B cell (primary cell): ENCODE results near the gene PFN1. TPM values are rescaled to one million over a fixed set of nuclear protein-coding genes. Genes with fewer than 3 reads are reported as not detected.
"Not testable (repeated sequence)": the region's sequence is repeated elsewhere in the genome, so short reads cannot be mapped to it uniquely, and the experiment has no call there.

ENCODE experiments used
- ATAC-seq: fragments of 200-7000 bp; cut with Tn5 transposase; one replicate; pipeline ENCODE4 v1.10.0; 2021; ENCODE audit warnings: low read depth, mild to moderate bottlenecking, moderate number of reproducible peaks, moderate library complexity
- CTCF ChIA-PET: fragments of 350-600 bp; sonication (Branson Sonifier 250); formaldehyde crosslinking; loops from one replicate; lab custom pipeline; 2021; ENCODE audit warnings: antibody characterized with exemption, inconsistent platforms; lab: Charles Lee
- POLR2A ChIA-PET: fragments of 350-600 bp; sonication (Branson Sonifier 250); formaldehyde crosslinking; loops from one replicate; lab custom pipeline; 2021; ENCODE audit warnings: antibody characterized with exemption; lab: Charles Lee
- DNase-seq: peaks from one replicate; pipeline ENCODE4 v3.0.0; 2013
- H2AFZ ChIP-seq: 2 replicates; pipeline ENCODE4 v1.6.1; 2012; ENCODE audit warnings: mild to moderate bottlenecking, low read depth, low read length; ENCODE audit not compliant: insufficient read depth, poor library complexity, severe bottlenecking
- H3K27ac ChIP-seq, 2 donors: 1 replicate in 1 of 2; 2 replicates in 1 of 2; pipeline ENCODE4 v1.5.1; 2012 to 2013; ENCODE audit warnings: low read length in 2 of 2, mild to moderate bottlenecking in 2 of 2, moderate library complexity in 1 of 2
- H3K27me3 ChIP-seq, 4 experiments: fragments of 200-600 bp in 1 of 4; sonication (generic) in 1 of 4; replicated peaks in 1 of 4; 1 replicate in 2 of 4; 2 replicates in 2 of 4; pipeline versions ENCODE4 v1.6.1 to v1.7.0; 2013 to 2016; ENCODE audit warnings: low read length in 3 of 4, mild to moderate bottlenecking in 2 of 4, mixed read lengths in 1 of 4, moderate library complexity in 1 of 4; ENCODE audit not compliant: insufficient read depth in 4 of 4, control insufficient read depth in 3 of 4; ENCODE audit errors: control extremely low read depth in 1 of 4
- H3K36me3 ChIP-seq, 2 experiments: replicated peaks in 1 of 2; 1 replicate in 1 of 2; 2 replicates in 1 of 2; pipeline versions ENCODE4 v1.6.1 to v1.7.1; 2013; ENCODE audit warnings: low read length in 1 of 2; ENCODE audit not compliant: insufficient read depth in 2 of 2, control insufficient read depth in 1 of 2; ENCODE audit errors: control extremely low read depth in 1 of 2, extremely low read depth in 1 of 2
- H3K4me1 ChIP-seq, 2 donors: fragments of 200-600 bp in 1 of 2; sonication (generic) in 1 of 2; 1 replicate in 1 of 2; 2 replicates in 1 of 2; pipeline versions ENCODE4 v1.5.1 to v1.6.1; 2013 to 2017; ENCODE audit warnings: low read length in 2 of 2; ENCODE audit not compliant: control insufficient read depth in 2 of 2, insufficient read depth in 2 of 2
- H3K4me2 ChIP-seq: replicated peaks from 2 replicates; pipeline ENCODE3; 2012; ENCODE audit warnings: mild to moderate bottlenecking, low read depth, low read length; ENCODE audit not compliant: poor library complexity, severe bottlenecking
- H3K4me3 ChIP-seq, 5 experiments: fragments of 200-600 bp in 1 of 5; sonication (generic) in 1 of 5; 1 replicate in 3 of 5; 2 replicates in 2 of 5; pipeline versions ENCODE4 v1.5.1 to v1.7.0; 2011 to 2016; ENCODE audit warnings: low read length in 4 of 5, mild to moderate bottlenecking in 4 of 5, low read depth in 2 of 5, control low read depth in 1 of 5, moderate library complexity in 1 of 5; ENCODE audit not compliant: insufficient read depth in 1 of 5; ENCODE audit errors: control extremely low read depth in 1 of 5, extremely low read depth in 1 of 5
- H3K79me2 ChIP-seq: fragments of 200-600 bp; sonication (generic); one replicate; pipeline ENCODE4 v1.6.0; 2016; ENCODE audit warnings: low read length; ENCODE audit not compliant: control insufficient read depth, insufficient read depth
- H3K9ac ChIP-seq: fragments of 200-600 bp; sonication (generic); 2 replicates; pipeline ENCODE4 v1.6.1; 2017; ENCODE audit warnings: mild to moderate bottlenecking, low read length, moderate library complexity
- H3K9me3 ChIP-seq, 3 donors: one replicate each; pipeline versions ENCODE4 v1.6.1 to v1.7.1; 2013; ENCODE audit warnings: low read length in 2 of 3; ENCODE audit not compliant: control insufficient read depth in 2 of 3, insufficient read depth in 1 of 3; ENCODE audit errors: control extremely low read depth in 1 of 3
- H4K20me1 ChIP-seq: 2 replicates; pipeline ENCODE4 v1.6.0; 2012; ENCODE audit warnings: mild to moderate bottlenecking, low read length; ENCODE audit not compliant: insufficient read depth, control insufficient read depth, poor library complexity, severe bottlenecking
- H3K27ac Mint-ChIP-seq: one replicate; pipeline ENCODE4 v1.8.0; 2021; ENCODE audit warnings: mixed read lengths
- H3K27me3 Mint-ChIP-seq: one replicate; pipeline ENCODE4 v1.8.0; 2021; ENCODE audit warnings: mixed read lengths
- H3K4me1 Mint-ChIP-seq: one replicate; pipeline ENCODE4 v1.8.0; 2021; ENCODE audit warnings: mixed read lengths
- H3K4me3 Mint-ChIP-seq: one replicate; pipeline ENCODE4 v1.8.0; 2021; ENCODE audit warnings: mixed read lengths
- H3K9me3 Mint-ChIP-seq: one replicate; pipeline ENCODE4 v1.8.0; 2022; ENCODE audit warnings: mixed read lengths; ENCODE audit not compliant: insufficient read depth
- CTCF ChIP-seq: fragments of 200-600 bp; IDR thresholded peaks from one replicate; pipeline ENCODE4 v1.8.0; 2022; ENCODE audit warnings: antibody characterized with exemption, mild to moderate bottlenecking
- EZH2 ChIP-seq: IDR thresholded peaks from 2 replicates; pipeline ENCODE4 v1.6.1; 2012; ENCODE audit warnings: borderline replicate concordance, low read depth, mild to moderate bottlenecking, moderate library complexity, low read length; ENCODE audit not compliant: insufficient read depth, poor library complexity, severe bottlenecking
- WGBS: methylation state at CpG from one replicate; pipeline ENCODE4 v1.1.5; 2013; ENCODE audit warnings: missing lambda C conversion rate; ENCODE audit not compliant: insufficient coverage; 5-methylcytosine and 5-hydroxymethylcytosine counted together
- intact Hi-C: fragments of 100-400 bp; cut with micrococcal nuclease; formaldehyde crosslinking; loops from one replicate; pipeline ENCODE4 v1.10.0; 2022
- polyA plus RNA-seq: library from polyadenylated mRNA; depleted of rRNA; stranded (reverse); fragments of >200 nt; gene quantifications from 2 replicates; pipeline ENCODE4 v1.2.3, GENCODE V29; 2012
- total RNA-seq, 2 donors: library from RNA; stranded (reverse); fragments of 120-200 nt in 1 of 2; gene quantifications; 1 replicate in 1 of 2; 2 replicates in 1 of 2; pipeline versions ENCODE4 v1.2.3 to v1.2.4, GENCODE V29; 2013 to 2022

Gene PFN1
- total and polyA plus RNA-seq, 2 donors (not counting 1 experiment from before 2014, with no cell fraction given), result 330 to 609 TPM

- 79% methylated on average over 10 of the region's 10 CpGs for WGBS
- intact Hi-C loops, result loop anchor here (2.0 kb wide), 1 partner anchor 30 kb away; no protein-coding TSS in a partner anchor
- Histone ChIP-seq H3K27ac (no peak overlapping the region), H3K36me3 (no peaks in the 10 kb centered on the region), H3K4me3 (no peak overlapping the region), H2AFZ (peak overlapping the region; percentile 78), H3K9ac (no peak overlapping the region), H3K4me1 (peaks cover 6 to 15% of the 10 kb centered on the region in 2 donors), H3K9me3 (no peaks in the 10 kb centered on the region), H3K79me2 (no peaks in the 10 kb centered on the region), H4K20me1 (no peaks in the 10 kb centered on the region), H3K4me2 (no peak overlapping the region), H3K27me3 (peaks cover 0 to 11% (median 1%) of the 10 kb centered on the region in 4 experiments)
- no peak for ATAC-seq
- Mint-ChIP-seq H3K27me3 (peaks cover 12% of the 10 kb centered on the region), H3K9me3 (no peaks in the 10 kb centered on the region), H3K27ac (no peak overlapping the region), H3K4me1 (peaks cover 4% of the 10 kb centered on the region), H3K4me3 (no peak overlapping the region)
- DNase-seq, result no peak
- POLR2A ChIA-PET, result interaction anchor here (1.0 to 2.1 kb wide), 4 partner anchors 32 to 78 kb away, joined by 3 to 8 read pairs (median 6); partner anchors contain the start of genes CAMTA2, RNF167 and SLC25A11
- TF ChIP-seq EZH2 (no peak), CTCF (no peak)
- CTCF ChIA-PET, result interaction anchor here (0.9 to 2.9 kb wide), 23 partner anchors 9 to 343 kb away, joined by 3 to 39 read pairs (median 5); partner anchors contain the start of genes C17orf107, CAMTA2, ENO3 and RNF167
Observed at GRCh38 chr17:4908301-4908700, 40.0 kb downstream of the PFN1 start.

DNA sequence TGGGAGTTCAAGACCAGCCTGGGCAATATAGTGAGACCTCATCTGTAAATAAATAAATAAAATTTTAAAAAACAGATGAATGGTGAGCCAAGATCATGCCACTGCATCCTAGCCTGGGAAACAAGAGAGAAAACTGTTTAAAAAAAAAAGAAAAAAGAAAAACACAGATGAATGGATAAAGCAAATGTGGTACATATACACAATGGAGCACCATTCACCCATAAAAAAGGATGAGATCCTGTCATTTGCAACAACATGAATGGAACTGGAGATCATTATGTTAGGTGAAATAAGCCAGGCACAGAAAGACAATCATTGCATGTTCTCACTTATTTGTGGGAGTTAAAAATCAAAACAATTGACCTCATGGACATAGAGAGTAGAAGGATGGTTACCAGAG is 41.7 kb downstream of the PFN1 start:
- H3K4me1 ChIP-seq, result peaks cover 21 to 31% of the 10 kb centered on the region in 2 donors
- CTCF ChIA-PET, result not testable (repeated sequence)

More for the DNA sequence above, 41.7 kb downstream of the PFN1 start:
- H3K27ac Mint-ChIP-seq, H3K79me2 ChIP-seq, H3K4me3 ChIP-seq, H3K4me3 Mint-ChIP-seq, H3K9me3 Mint-ChIP-seq, H3K4me2 ChIP-seq, H3K36me3 ChIP-seq, H2AFZ ChIP-seq, H3K9me3 ChIP-seq, H4K20me1 ChIP-seq, ATAC-seq, DNase-seq, H3K9ac ChIP-seq, POLR2A ChIA-PET, intact Hi-C loops, H3K27ac ChIP-seq: not testable (repeated sequence)
- peaks cover 0 to 14% (median 1%) of the 10 kb centered on the region in 4 experiments for H3K27me3 ChIP-seq
- Mint-ChIP-seq H3K27me3 (peaks cover 12% of the 10 kb centered on the region), H3K4me1 (peaks cover 20% of the 10 kb centered on the region)
